Jurkat, Clone E6-1 (cell line): ENCODE measurements around the gene ZMYND12.
A peak's percentile ranks its signal among the peaks of the same experiment; 100 is the strongest.

Source experiments
- DNase-seq: peaks from one replicate; pipeline ENCODE4 v3.0.0-alpha.2; 2011; ENCODE audit warnings: low read depth, low spot score
- H3K4me3 ChIP-seq: 2 replicates; pipeline ENCODE4 v1.5.1; 2011; ENCODE audit warnings: mild to moderate bottlenecking, low read length, control low read depth, moderate library complexity

The ZMYND12 gene

DNA sequence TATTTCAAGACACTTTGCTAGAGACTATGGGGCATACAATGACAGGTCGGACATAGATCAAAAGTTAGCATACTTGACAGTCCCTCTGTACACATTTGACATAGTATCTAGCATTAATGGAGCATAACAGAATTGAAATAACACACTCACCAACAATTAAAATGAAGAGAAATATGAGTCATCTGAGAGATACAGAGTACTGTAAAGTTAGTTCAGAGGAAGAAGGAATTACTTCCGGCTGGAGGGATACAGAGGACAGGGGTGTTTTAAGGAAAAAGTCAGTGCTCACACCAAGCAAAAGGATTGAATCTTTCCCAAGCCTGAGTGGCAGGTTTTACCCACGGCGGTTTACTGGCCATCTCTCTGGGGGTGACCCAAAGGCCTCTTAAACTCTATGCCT, 2.4 kb downstream of the ZMYND12 start:
- DNase-seq: no peak
- no peak overlapping the region for H3K4me3 ChIP-seq

DNA sequence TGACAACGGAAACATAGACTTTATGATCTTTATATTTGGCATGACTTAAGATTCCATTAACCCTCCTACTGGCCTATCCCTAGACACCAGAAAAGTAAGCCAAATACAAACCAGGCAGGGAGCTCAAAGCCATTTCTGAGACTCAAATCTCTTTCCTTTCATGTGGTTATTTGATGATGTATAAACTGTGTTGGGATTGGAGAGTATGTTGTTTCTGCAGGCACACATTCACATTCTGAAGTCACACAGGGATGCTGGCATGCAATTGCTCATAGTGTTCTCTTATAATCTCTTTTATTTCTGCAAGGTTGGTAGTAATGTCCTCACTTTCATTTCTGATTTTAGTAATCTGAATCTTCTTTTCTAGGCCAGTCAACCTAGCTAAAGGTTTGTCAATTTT, 5.8 kb downstream of the ZMYND12 start:
- no peak overlapping the region for H3K4me3 ChIP-seq
- no peak for DNase-seq

DNA sequence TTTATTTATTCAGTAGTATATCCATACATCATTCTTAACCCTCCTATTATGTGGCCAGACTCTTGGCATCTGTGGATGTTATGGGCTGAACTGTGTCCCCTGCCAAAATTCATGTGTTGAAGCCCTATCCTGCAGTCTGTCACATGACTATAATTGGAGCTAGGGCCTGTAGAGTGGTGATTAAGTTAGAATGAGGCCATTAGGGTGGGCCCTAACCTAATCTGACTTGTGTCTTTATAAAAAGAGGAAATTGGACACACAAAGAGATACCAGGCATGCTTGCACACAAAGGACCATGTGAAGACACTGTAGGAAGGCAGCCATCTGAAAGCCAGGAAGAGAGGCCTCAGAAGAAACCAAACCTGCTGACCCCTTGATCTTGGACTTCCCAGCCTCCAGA, 6.6 kb downstream of the ZMYND12 start:
- H3K4me3 ChIP-seq: no peak overlapping the region
- DNase-seq: no peak

DNA sequence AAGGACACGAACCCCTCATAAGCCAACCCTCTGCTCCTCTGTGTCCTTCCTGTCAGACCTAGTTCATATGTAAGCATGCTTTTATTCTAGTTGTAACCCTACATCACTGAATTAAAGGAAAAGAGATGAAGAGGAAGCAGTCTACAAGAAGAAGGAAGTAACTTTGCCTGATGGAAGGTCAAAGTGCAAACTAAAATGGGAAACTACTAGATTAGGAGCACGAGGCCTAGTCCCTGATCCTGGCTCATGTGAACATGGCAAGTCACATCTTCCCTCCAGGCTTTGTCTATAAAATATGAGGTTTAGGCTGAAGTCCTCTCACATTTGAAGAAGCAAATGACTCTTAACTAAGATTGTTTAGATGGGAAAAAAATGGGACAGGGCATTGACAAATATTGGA, 13.2 kb downstream of the ZMYND12 start:
- DNase-seq: no peak

DNA sequence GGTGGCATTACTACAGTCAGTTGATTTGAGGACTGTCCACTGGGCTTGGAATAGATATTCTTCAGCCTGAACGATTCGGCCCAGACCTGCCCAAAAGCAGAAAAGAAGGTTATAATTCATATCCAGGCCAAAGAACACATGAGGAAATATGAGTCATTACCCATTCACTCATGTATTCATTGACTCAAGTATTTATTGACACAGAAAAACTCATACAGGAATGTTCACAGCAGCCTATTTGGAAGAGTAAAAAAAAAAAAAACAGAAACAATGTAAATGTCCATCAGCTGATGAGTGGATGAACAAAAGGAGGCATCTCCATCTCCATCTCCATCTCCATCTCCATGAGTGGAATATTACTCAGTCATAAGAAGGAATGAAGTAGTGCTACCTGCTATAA, 15.9 kb downstream of the ZMYND12 start:
- no peak for DNase-seq
- H3K4me3 ChIP-seq: no peak overlapping the region

More for the DNA sequence above, 13.2 kb downstream of the ZMYND12 start:
- no peak overlapping the region for H3K4me3 ChIP-seq

DNA sequence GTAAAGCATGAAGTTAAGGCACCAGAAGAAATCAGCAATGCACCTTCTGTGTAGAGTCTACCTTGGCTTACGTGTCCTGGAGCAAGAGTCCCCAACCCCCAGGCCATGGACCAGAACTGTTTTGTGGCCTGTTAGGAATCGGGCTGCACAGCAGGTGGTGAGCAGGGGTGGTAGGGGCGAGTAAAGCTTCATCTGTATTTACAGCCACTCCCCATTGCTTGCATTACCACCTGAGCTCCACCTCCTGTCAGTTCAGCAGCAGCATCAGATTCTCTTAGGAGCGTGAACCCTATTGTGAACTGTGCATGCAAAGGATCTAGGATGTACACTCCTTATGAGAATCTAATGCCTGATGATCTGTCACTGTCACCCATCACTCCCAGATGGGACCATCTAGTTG, 21.5 kb downstream of the ZMYND12 start:
- DNase-seq: no peak
- no peak overlapping the region for H3K4me3 ChIP-seq

DNA sequence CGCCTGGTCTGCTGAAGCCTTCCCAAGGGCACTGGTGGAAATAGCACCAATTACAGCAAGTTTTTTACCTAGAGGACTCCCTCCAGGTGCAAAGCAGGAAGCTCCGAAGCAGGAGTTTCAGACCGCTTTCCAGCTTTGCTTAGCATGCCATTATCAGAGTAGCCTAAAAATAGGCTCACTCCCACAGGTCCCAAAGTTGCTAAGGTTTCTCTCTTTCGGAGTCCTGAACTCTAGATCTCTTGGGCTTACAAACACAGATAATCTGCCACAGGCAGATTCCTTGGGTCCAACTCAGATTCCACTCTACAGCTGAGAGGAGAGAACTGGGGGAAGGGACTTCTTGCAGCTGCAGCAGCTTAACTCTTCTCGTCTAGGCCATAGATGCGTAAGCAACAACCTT, 22.5 kb downstream of the ZMYND12 start:
- no peak for DNase-seq
- no peak overlapping the region for H3K4me3 ChIP-seq

DNA sequence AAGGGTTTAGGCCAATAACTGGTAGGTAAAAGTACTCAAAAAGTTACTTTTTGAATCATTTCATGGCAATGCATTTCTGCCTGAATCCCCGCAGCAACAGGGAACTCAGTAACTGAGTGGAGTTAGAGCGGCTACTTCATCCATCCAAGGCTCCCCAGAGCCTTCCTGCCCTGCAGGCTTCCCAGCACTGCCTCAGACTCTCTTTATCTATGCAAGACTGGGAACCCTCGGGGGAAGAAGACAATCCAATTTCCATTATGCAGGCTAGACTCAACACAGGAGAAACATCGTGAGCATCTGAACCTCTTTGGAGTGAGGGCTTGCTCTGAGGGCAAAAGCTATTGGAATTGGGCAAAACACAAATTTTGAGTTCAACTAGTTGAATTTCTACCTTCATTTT, 23.1 kb downstream of the ZMYND12 start:
- DNase-seq: no peak
- H3K4me3 ChIP-seq: no peak overlapping the region

DNA sequence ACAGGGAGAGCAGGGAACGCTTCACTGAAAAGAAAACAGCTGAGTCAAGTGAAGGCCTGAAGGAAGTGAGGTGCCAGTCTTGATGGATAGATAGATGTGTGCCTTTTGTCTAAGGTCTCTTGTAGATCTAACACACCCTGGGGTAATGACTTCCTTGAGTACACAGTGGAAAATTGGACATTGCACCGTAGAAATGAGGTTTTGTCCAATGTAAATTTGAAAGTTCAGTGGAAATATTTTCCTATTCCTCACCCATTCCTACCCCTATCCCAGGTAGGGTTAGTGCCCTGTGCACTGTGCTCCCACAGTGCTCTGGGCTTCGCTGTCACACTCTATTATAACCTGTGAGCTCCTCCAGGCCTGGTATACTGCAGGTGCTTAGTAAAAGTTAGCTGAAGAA, 24.3 kb downstream of the ZMYND12 start:
- H3K4me3 ChIP-seq: no peak overlapping the region
- no peak for DNase-seq

DNA sequence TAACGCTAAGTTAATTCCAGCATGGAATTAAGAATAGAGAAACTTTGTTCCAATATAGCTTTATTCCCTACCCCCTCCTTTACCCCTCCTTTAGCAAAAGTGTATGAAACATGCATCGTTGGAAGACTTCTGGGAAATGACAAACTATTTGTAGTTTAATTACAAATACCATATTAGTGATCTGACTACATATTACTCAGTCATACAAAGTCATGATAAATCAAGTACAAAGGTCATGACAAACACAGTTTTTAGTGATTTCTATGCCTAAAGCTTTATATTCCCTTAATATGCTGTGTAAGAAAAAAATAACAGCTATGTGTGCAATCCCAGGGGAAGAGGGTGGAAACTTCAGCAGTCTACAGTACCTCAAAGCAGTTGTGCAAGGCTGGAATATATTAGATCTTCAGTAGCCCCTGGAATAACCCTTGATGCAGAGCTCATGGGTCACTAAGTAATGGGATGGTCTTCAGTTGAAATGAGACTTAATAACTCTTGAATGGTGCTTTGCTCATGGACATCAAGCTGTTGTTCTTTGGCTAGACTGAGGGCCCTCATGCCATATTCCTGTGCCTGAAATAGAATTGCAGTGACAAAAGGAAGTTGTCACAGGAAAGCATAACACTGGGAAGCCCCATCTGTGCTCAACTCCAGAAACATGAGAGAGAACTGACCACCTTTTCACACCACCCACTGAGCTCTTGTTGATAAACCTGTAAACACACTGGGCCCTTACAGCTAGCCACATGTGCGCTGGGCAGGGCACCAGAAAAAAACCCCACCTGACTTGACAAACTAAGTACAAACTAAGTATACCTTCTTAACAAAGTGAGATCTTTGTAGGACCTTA, 25.3 kb downstream of the ZMYND12 start:
- no peak for DNase-seq
- no peak overlapping the region for H3K4me3 ChIP-seq

DNA sequence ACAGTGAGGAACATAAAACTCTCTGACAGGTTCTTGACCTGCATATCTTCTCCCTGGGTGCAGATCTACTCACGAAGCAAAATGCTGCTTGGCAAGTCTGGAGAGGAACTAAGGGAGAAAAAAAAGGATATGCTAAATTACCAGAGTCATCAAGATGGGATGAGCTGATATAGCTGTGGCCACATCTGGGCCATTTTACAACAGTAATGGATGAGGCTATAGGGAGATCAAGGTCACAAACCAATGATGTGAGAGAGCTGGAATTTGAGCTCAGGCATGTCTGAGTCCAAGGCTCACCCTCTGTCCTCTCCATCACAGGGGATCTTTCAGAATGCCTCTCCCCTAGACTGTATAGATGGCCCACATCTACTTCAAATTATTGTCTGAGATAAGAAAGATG, 26.2 kb downstream of the ZMYND12 start:
- DNase-seq: no peak
- H3K4me3 ChIP-seq: no peak overlapping the region

DNA sequence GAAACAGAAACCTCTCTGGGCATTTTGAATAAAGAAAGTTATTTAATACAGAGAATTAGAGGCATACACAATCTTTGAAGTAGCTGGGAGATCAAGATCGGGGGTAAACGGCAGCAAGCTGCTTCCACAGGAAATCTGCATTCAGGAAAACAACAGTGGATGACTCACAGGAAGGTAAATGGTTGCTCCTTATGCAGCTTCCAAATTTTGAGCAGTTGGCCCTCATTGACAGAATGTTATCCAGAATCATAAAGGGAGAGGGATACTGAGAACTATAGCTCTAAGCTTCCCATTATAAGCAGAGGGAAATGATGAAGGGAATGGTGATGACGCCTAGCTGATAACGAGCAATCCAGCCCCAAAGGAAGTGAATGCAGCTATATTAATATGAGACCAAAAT, 28.6 kb downstream of the ZMYND12 start:
- no peak overlapping the region for H3K4me3 ChIP-seq
- no peak for DNase-seq

DNA sequence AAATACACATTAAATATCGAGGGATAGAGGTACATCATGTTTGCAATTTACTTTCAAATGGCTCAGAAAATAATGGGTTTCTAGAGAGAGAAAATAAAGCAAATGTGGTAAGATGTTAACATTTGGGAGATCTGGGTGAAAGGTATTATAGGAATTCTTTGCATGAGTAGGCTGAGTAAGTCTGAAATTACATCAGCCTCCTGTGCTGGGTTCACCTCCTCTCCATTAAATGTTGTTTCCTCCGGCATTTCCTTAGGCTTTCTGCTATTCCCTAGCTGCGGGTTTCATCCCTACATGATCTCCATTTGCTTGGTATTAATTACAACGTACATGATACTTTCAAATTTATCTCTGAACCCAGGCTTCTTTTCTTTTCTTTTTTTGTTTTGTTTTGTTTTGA, 31.6 kb downstream of the ZMYND12 start:
- no peak for DNase-seq
- H3K4me3 ChIP-seq: no peak overlapping the region

DNA sequence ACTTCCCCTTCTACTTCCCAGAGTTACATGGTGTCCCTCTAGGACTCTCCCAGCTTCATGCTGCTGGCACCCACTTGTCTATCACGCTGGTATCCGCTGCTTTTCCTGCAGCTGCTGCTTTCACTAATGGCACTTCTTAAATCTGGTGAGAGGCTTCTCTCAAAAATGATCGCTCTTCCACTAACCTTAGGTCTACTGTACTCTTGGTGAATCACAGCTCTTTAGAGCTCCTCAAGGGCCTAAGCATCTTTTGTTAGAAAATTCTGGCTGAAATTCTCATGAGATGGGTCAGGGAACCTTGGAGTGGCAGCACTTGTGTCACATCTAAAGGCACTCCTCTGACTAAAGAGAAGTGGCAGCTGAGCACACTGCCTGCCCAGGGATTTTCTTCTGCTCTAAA, 32.1 kb downstream of the ZMYND12 start:
- no peak overlapping the region for H3K4me3 ChIP-seq
- no peak for DNase-seq

DNA sequence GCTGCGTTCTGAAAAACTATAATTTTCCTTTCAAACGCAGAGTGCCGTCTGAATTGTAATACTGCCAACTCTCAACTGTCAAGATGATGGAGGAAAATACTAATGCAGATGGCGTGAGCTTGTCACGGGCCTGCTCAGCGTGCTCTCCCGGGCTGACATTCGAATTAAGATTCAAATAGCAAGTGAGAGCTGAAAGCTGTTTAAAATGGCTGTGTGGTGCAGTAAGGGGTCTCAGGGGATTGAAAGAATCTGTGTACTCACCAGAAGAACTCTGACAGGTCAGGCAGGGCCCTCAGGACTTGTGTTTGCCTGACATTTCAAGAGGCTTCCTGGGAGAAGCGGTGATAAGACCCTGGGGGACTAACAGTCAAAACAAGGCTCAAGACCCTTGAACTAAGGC, 33.1 kb downstream of the ZMYND12 start:
- no peak overlapping the region for H3K4me3 ChIP-seq
- DNase-seq: no peak

DNA sequence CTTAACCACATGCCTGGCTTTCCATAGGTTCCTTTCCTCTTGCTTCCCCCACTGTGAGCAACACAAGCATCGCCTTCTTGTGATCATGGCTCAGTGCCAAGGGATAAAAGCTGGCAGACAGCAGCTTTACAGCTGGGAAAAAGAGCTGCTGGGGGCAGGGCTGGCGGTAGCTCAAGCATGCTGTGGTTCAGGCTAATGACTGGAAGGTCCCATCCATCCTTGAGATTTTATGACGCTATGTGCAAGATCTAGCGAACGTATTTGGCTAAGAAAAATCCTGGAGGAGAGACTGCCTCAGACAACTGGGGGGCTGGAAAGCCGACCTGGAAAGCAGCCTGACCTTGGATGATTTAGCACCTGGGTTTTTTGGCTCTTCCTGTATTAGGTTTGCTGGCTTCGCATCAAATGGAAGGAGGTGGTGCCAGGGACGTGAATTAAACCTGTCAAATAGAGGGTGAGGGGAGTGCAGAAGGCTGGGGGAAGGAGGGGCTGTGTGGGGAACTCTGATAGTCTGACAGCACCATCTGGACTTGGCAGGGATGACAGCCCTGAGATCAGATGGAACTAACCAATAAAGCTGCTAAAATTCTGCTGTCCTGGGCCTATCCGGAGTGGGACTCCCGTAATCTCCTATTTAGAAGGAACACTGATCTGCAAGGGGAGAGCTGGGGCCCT, 34.8 kb downstream of the ZMYND12 start:
- no peak overlapping the region for H3K4me3 ChIP-seq
- DNase-seq: peak; percentile 5

DNA sequence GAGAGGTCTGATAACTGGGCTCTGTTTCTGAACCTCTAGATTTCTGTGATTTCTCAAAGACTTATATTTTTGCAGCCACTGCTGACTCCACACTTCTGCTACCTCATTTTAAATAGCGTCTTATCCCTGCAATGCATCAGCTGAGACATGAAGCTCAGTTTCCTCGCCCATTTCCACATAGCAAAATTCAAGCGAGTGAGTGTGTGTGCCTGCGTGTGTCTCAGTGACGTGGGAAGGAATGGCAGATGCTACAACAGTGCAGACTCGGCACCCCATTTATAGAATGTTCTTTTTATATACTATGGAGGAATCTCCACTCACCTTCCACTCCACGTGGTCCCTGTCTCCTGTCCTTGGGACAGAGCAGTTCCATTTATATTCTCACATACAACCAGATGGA, 35.7 kb downstream of the ZMYND12 start:
- H3K4me3 ChIP-seq: no peak overlapping the region
- DNase-seq: no peak

DNA sequence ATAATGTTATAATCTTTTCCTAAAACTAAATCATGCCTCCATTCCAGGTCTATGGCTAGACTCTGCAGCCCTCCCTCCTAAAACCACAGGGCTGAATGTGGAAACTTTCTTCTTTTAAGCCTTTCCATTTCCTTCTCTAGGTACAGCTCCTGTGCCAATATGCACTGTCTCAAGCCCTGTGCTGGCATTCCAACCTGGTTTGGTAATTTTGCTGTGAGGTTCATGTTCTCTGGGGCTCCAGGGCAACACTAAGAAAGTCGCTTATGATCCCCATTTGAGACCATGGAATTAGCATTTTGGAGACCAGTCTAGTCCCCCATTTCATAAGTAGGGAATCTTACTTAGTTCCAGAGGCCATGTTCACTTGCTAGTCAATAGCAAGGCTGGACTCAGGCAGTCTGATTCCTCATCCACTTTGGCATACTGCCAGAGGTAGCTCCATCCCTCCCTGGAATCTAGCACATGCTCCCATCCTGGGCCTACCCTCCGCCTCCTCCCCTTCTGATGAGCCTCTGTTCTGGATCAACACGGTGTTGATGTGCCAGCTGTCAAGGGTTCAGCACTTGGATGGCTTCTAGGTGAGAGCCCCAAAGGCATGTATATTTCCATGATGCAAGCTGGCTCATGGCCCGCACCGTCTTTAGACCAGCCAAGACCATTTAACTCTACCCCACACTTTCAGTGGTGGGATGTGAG, 36.5 kb downstream of the ZMYND12 start:
- no peak for DNase-seq
- no peak overlapping the region for H3K4me3 ChIP-seq

DNA sequence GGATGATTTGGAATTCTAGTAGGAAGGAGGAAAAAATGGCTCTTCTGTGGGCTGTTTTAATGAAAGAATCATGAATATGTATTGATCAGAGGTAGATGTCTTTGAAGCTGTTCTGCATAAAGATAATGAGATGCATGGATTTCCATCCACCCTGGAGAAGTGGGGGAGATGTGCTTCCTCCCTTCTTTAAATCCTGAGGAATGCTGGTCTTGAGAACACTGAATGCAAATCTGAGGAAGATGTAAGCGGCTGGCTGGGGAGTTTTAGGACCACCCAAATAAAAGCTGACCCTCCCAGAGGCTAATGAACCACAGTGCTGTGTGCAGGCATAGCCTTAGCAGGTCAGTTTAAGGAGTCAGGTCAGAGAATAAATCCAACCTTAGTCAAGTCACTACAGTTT, 37.3 kb downstream of the ZMYND12 start:
- H3K4me3 ChIP-seq: no peak overlapping the region
- DNase-seq: no peak

DNA sequence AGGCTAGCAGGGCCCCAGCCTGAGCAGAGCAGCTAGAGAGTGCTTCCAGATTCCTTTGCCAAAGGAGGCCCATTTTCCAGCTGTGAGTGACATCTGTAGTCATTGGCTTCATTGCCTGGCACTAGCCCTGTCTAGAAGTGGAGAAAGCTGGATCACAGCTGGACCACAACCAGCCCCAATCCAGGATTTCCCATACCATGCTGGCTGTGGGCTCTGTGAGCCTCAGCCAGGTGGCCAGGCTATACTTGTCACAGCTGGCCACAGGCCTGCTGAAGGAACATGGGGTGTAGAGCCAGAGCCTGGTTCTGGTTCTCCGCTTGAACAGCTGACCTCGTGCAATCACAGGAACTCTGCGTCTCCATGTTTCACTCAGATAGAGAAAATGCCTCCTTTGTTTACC, 38.7 kb downstream of the ZMYND12 start:
- DNase-seq: no peak
- no peak overlapping the region for H3K4me3 ChIP-seq
